Activated T-cell treated with anti-CD3 and anti-CD28 coated beads, Interleukin-2, amount 50 U/mL, for 48 hours (primary cell): ENCODE measurements around the gene KIFC1.
"Not testable (repeated sequence)": the region's sequence is repeated elsewhere in the genome, so short reads cannot be mapped to it uniquely, and the experiment has no call there.

Source experiments
- DNase-seq, 2 experiments: peaks; one replicate each; pipeline ENCODE4 v3.0.0-alpha.2; 2020

Gene KIFC1

GRCh38 chr6:33377171-33377570, 14.5 kb upstream of the KIFC1 start:
- DNase-seq = no peak

DNA sequence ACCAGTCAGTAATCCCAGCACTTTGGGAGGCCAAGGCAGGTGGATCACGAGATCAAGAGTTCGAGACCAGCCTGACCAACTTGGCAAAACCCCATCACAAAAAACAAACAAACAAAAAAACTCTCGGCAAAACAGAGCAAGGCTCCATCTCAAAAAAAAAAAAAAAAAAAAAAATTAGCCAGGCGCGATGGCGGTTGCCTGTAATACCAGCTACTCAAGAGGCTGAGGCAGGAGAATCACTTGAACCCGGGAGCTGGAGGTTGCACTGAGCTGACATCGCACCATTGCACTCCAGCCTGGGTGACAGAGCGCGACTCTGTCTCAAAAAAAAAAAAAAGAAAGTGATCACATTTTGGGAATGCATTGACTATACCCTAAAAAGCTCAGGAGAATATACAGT, 12.4 kb upstream of the KIFC1 start:
- DNase-seq = not testable (repeated sequence)

DNA sequence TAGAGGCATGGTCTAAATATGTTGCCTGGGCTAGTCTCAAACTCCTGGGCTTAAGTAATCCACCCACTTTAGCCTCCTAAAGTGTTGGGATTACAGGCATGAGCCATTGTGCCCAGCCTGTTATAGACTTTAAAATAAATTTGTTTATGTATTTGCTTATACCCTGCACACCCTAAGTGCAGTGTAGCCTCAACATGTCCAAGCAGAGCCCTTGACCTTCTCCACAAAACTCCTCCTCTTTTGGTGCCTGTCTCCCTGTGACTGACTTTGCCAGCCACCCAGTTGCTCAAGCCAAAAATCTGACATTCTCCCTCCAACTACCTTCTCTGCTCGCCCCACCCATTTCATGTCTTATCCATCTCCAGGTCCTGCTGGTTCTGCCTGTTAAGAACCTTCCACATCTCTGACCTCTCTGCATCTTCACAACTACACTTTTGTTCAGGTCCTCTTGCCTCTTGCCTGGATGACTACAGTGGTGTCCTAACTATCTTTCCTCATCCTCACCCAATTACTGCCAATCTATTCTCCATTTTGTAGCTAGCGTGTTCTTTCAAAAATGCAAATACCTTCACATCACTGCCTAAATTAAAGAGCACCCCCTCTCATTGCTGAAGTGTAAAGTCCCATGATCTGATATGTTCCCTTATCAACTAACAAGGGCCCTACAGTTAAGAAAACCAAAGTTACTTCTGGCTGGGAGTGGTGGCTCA, 11.2 kb upstream of the KIFC1 start:
- no peak for DNase-seq

GRCh38 chr6:33383427-33384185, 8.0 kb upstream of the KIFC1 start:
- no peak for DNase-seq

DNA sequence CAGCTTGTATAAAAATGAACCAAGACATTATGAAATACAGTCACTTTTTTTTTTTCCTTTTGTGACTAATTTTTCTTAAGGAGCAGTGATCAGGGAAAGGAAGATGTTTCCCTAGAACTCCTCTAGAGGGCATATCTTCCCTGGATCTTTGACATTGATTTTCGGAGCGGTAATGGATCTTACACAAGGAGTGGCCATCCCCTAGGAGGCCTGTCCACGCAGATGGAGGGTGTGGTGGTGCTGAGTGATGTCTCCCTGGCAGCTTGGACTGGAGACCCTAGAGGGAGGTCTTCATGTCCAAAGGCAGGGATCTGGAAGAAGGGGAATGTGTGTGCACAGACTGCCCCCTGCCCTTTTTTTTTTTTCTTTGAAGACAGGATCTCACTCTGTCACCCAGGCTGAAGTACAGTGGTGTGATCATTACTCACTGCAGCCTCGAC, 7.0 kb upstream of the KIFC1 start:
- no peak for DNase-seq

GRCh38 chr6:33390173-33390572, 1.4 kb upstream of the KIFC1 start:
- DNase-seq = no peak

GRCh38 chr6:33390767-33391277, 801 bp upstream of the KIFC1 start:
- DNase-seq = no peak

- peak; percentile 77 to 81 for DNase-seq
Measured at GRCh38 chr6:33391922-33392594, 435 bp downstream of the KIFC1 start.

- no peak for DNase-seq
Measured at GRCh38 chr6:33392595-33392948, 949 bp downstream of the KIFC1 start.

GRCh38 chr6:33392979-33393378, 1.4 kb downstream of the KIFC1 start:
- no peak for DNase-seq

DNA sequence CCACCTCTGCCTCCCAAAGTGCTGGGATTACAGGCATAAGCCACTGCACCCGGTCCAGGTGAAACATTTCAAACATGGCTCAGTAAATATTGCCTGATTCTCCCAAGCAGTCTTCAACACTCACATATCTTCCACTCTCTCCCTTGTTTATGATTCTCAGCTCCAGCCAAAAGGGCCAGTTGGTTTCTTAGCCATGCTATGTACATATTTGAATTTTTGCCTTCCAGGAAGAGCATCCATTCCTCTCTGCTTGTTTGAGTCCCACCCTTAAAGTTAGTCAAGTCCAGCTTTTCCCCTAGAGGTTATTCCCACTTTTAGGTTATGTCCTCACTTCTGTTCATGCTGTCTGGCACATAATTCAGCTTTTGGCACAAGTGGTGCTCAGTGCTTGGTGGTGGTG, 5.9 kb downstream of the KIFC1 start:
- no peak for DNase-seq

- DNase-seq = not testable (repeated sequence)
Measured at GRCh38 chr6:33398601-33399000, 7.0 kb downstream of the KIFC1 start.

DNA sequence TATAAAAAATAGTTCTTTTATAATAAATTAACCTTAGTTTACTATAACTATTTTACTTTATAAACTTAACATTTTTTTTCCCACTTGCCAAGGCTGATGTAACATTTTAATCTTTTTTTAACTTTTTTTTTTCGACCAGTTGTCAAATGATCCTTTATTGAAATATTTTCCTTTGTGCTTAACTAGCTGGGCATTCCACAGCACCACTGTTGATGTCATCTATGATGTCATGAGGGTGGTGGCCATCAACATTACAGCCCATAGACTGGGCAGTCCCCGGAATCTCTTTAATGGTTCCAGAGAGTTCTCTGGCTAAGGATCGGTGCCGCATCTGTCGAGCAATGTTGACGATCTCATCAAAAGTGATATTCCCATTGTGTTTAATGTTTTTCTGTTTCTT, 8.3 kb downstream of the KIFC1 start:
- not testable (repeated sequence) for DNase-seq

GRCh38 chr6:33404884-33405283, 13.3 kb downstream of the KIFC1 start:
- DNase-seq = no peak

DNA sequence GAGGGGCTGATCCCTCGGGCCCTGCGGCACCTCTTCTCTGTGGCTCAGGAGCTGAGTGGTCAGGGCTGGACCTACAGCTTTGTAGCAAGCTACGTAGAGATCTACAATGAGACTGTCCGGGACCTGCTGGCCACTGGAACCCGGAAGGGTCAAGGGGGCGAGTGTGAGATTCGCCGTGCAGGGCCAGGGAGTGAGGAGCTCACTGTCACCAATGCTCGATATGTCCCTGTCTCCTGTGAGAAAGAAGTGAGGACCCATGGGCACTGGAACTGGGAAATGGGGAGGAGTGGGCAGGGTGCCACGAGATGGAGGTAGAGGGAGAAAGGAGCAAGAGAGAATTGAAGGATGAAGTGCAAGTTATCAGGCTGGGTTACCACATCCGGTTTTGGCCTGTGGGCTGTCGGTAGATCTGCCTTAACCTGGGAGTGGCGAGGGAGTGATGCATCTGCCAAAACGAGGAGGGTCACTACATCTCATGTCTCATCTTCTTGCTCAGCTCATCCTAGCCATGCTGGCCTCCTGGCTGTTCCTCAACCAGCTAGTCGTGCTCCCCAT, 13.8 kb downstream of the KIFC1 start:
- no peak for DNase-seq

- no peak for DNase-seq
Measured at GRCh38 chr6:33406126-33406525, 14.5 kb downstream of the KIFC1 start.

- DNase-seq = no peak
Measured at GRCh38 chr6:33407132-33407718, 15.6 kb downstream of the KIFC1 start.

DNA sequence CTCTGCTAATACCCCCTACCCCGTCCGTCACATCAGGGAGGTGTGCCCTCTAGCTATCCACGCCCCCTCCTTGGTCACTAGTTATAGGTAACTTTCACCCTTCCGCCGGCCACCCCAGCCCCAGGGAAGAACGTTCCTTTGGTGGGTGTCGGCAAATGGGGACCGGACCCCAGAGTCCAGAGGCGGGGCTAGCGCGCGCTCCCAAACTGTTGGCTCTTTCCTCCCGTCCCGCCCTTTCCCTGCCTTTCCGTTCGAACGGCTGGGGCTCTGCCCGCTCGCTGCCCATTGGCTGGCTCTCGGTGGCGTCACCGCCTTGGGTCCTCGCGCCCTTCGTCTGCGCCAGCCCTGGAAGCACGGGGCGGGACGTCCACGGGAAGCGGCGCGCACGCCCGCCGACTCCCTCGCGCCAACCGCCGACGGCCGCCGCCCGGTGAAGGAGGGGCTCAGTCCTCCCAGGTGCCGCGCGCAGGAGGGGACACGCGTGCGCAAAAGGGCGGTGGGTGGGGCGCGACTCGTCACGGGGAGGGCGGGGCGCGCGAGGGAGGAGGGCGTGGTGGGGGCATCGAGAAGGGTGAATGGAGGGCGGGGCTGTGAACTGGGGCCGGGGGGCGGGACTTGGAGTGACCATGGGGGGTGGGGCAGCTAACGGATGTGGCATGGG, 18.6 kb downstream of the KIFC1 start:
- peak; percentile 98 to 99 for DNase-seq

- DNase-seq = no peak
Measured at GRCh38 chr6:33410711-33411631, 19.3 kb downstream of the KIFC1 start, which contains the start of gene PHF1. Gene PHF1, plus strand, starts transcription at chr6:33411014. Its CDS starts 1,250 bp downstream, at chr6:33412264.

DNA sequence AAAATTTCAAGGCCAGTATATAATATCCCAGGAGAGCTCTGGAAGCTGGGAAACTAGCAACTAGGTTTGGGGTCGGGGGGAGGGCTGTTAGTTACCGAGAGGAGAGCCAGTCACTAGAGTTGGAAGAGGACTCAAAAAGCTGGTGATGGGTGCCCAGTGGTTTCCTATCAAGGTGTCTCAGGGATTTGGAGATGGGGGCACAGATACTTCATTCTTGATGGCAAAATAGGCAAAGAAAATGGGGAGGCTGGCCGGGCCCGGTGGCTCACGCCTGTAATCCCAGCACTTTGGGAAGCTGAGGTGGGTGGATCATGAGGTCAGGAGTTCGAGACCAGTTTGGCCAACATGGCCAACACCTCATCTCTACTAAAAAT, 20.0 kb downstream of the KIFC1 start:
- DNase-seq = no peak
